K562 (cell line): ENCODE results near the gene RASIP1. TPM values are rescaled to one million over a fixed set of nuclear protein-coding genes. Genes with fewer than 3 reads are reported as not detected.

Source experiments
- ATF1 ChIP-seq, 2 experiments: fragments of 450-650 bp in 1 of 2; IDR thresholded peaks; 2 replicates each; pipeline ENCODE4 v1.6.1; 2016; ENCODE audit warnings: missing compliant biosample characterization in 1 of 2, missing genetic modification characterization in 1 of 2
- ATF7 ChIP-seq: fragments of 450-650 bp; IDR thresholded peaks from 2 replicates; pipeline ENCODE4 v1.7.1; 2014; ENCODE audit warnings: mild to moderate bottlenecking, moderate library complexity
- CTBP1 ChIP-seq: fragments of 450-650 bp; IDR thresholded peaks from 2 replicates; pipeline ENCODE4 v1.6.1; 2016; ENCODE audit warnings: borderline replicate concordance
- ETS2 ChIP-seq: IDR thresholded peaks from 2 replicates; pipeline ENCODE4 v1.6.1; 2016; ENCODE audit warnings: borderline replicate concordance, missing genetic modification characterization, mild to moderate bottlenecking, moderate library complexity, missing compliant biosample characterization; ENCODE audit not compliant: poor library complexity, severe bottlenecking
- HCFC1 ChIP-seq: IDR thresholded peaks from 2 replicates; pipeline ENCODE4 v1.6.1; 2012; ENCODE audit warnings: low read depth, low read length, improper control_type of control experiment
- MCM3 ChIP-seq: fragments of 450-650 bp; IDR thresholded peaks from 2 replicates; pipeline ENCODE4 v1.6.1; 2016
- MNT ChIP-seq, 2 experiments: fragments of 450-650 bp; conservative IDR thresholded peaks; 2 replicates each; pipeline ENCODE4 v1.6.1; 2017; ENCODE audit warnings: mild to moderate bottlenecking in 2 of 2, moderate library complexity in 2 of 2
- NFE2L1 ChIP-seq: fragments of 450-650 bp; IDR thresholded peaks from 2 replicates; pipeline ENCODE4 v1.6.1; 2016; ENCODE audit warnings: missing genetic modification characterization, low read depth, mild to moderate bottlenecking, missing compliant biosample characterization, moderate library complexity, borderline replicate concordance
- NONO ChIP-seq, 2 experiments: fragments of 200-400 bp in 1 of 2; fragments of 450-650 bp in 1 of 2; formaldehyde crosslinking in 1 of 2; IDR thresholded peaks; 2 replicates each; pipeline ENCODE4 v1.6.1; 2017; ENCODE audit warnings: low read depth in 2 of 2, mild to moderate bottlenecking in 2 of 2, moderate library complexity in 2 of 2, low read length in 1 of 2
- NRF1 ChIP-seq, 2 experiments: fragments of 450-650 bp; IDR thresholded peaks in 1 of 2; conservative IDR thresholded peaks in 1 of 2; 2 replicates each; pipeline ENCODE4 v1.6.1; 2014; ENCODE audit warnings: mild to moderate bottlenecking in 2 of 2
- POLR2A ChIP-seq: fragments of 450-650 bp; conservative IDR thresholded peaks from 2 replicates; pipeline ENCODE4 v1.6.1; 2016
- POU5F1 ChIP-seq: fragments of 150-350 bp; IDR thresholded peaks from 2 replicates; pipeline ENCODE4 v1.6.1; 2014; ENCODE audit warnings: borderline replicate concordance, low read length, low read depth, mild to moderate bottlenecking; ENCODE audit not compliant: partially characterized antibody
- RBBP5 ChIP-seq: fragments of 200-600 bp; sonication (generic); IDR thresholded peaks from 2 replicates; pipeline ENCODE4 v1.6.1; 2012; ENCODE audit warnings: borderline replicate concordance, mild to moderate bottlenecking, low read length, control low read depth, inconsistent platforms; ENCODE audit not compliant: insufficient read depth, poor library complexity, severe bottlenecking
- SMAD2 ChIP-seq: fragments of 150-350 bp; IDR thresholded peaks from 2 replicates; pipeline ENCODE4 v1.6.1; 2014; ENCODE audit warnings: low read depth, mild to moderate bottlenecking, low read length
- SP1 ChIP-seq: sonication (generic); formaldehyde crosslinking; IDR thresholded peaks from 2 replicates; pipeline ENCODE4 v1.8.1; 2022; ENCODE audit warnings: mild to moderate bottlenecking, missing genetic modification reagents
- USF2 ChIP-seq: sonication (generic); formaldehyde crosslinking; IDR thresholded peaks from 2 replicates; pipeline ENCODE4 v1.5.0; 2020; ENCODE audit warnings: missing genetic modification reagents
- ZKSCAN8 ChIP-seq: fragments of 200-800 bp; sonication (Bioruptor generic); IDR thresholded peaks from 2 replicates; pipeline ENCODE4 v1.6.1; 2016; ENCODE audit warnings: missing genetic modification characterization, missing compliant biosample characterization
- ZNF584 ChIP-seq: fragments of 200-800 bp; sonication (Bioruptor generic); IDR thresholded peaks from 2 replicates; pipeline ENCODE4 v1.6.1; 2016; ENCODE audit warnings: low read depth, mild to moderate bottlenecking, missing genetic modification characterization, missing compliant biosample characterization
- ZNF592 ChIP-seq: fragments of 450-650 bp; IDR thresholded peaks from 2 replicates; pipeline ENCODE4 v1.6.1; 2017; ENCODE audit warnings: antibody characterized with exemption, mild to moderate bottlenecking
- ZNF644 ChIP-seq: fragments of 200-800 bp; sonication (Bioruptor generic); IDR thresholded peaks from 2 replicates; pipeline ENCODE4 v1.6.1; 2016; ENCODE audit warnings: low read depth, missing genetic modification characterization, missing compliant biosample characterization
- polyA plus RNA-seq, 8 experiments: library from polyadenylated mRNA; depleted of rRNA in 4 of 8; stranded (reverse) in 5 of 8; unstranded in 3 of 8; fragments of >200 nt; fragmentation: Nextera tagmentation in 2 of 8; fragmentation: Illumina TruSeq in 1 of 8; extraction: Ambion mirVana in 2 of 8; extraction: Trizol in 1 of 8; gene quantifications; 2 replicates each; pipeline versions ENCODE4 v1.2.1 to v1.2.3, GENCODE V29; 2011 to 2014; ENCODE audit warnings: inconsistent platforms in 1 of 8, missing spikeins in 1 of 8
- total RNA-seq, 7 experiments: library from RNA; depleted of rRNA in 6 of 7; stranded (reverse); fragments of >200 nt in 6 of 7; fragmentation: Illumina TruSeq in 2 of 7; extraction: Trizol in 2 of 7; gene quantifications; 2 replicates each; pipeline versions ENCODE4 v1.2.1 to v1.2.3, GENCODE V29; 2011 to 2021; ENCODE audit warnings: low replicate concordance in 1 of 7

RASIP1 gene
- total and polyA plus RNA-seq, 9 of the 15 experiments (the other 6 are each of a cell fraction or from before 2014, with no cell fraction given): 0.20 to 4.7 (median 1.5) TPM

- TF ChIP-seq ZNF584 (CRISPR knock-in tag): peak; percentile 59; the same call in 1 of the 2 replicates
- no peak for TF ChIP-seq MCM3
- TF ChIP-seq ZKSCAN8 (CRISPR knock-in tag): 0 out of 2 replicates have a peak, but pooled peaks have one; percentile 41
- TF ChIP-seq ETS2: no peak
- TF ChIP-seq USF2 (CRISPR knock-in tag): no peak
- peak; percentile 51 for TF ChIP-seq POU5F1
- TF ChIP-seq HCFC1: peak; percentile 97
- TF ChIP-seq CTBP1: peak; percentile 27; the same call in 1 of the 2 replicates
- no peak for TF ChIP-seq SMAD2
- peak; percentile 97 for TF ChIP-seq ATF7
- peak; percentile 87 for TF ChIP-seq ZNF644 (tag)
- peak in 1 of 2 experiments; percentile 51; a peak in 1 of 4 replicates for TF ChIP-seq NONO (IDR thresholded peaks at IDR 0.05; ENCODE audit: low read depth in 2 of 2, low read length in 1 of 2)
- TF ChIP-seq ZNF592: peak; percentile 91
- peak; percentile 69 for TF ChIP-seq ATF1 (CRISPR knock-in tag; IDR thresholded peaks at IDR 0.05)
- TF ChIP-seq ATF1 (tag; IDR thresholded peaks at IDR 0.05): peak; percentile 97
- TF ChIP-seq NFE2L1 (tag): no peak
- peak; percentile 32 to 60; a peak in 3 of 4 replicates for TF ChIP-seq MNT (conservative IDR thresholded peaks at IDR 0.05)
- peak; percentile 22 to 43; a peak in 3 of 4 replicates for TF ChIP-seq NRF1 (conservative IDR thresholded peaks at IDR 0.05 in 1 of 2, IDR thresholded peaks at IDR 0.05 in 1 of 2)
- TF ChIP-seq RBBP5: peak; percentile 8
- peak; percentile 58; the same call in 1 of the 2 replicates for TF ChIP-seq POLR2A
- TF ChIP-seq SP1 (CRISPR knock-in tag): peak; percentile 85
These were observed 6.5 kb upstream of the RASIP1 start, which contains the start of gene IZUMO1 (continued) for GRCh38 chr19:48746738-48747575.
